T-helper 22 cell (primary cell): ENCODE measurements around the gene H2AZ2.

Experiments
- DNase-seq: peaks from one replicate; pipeline ENCODE4 v3.0.0-alpha.2; 2020; ENCODE audit warnings: low read depth

The H2AZ2 gene

GRCh38 chr7:44784364-44784763 lies 63.5 kb downstream of the H2AZ2 start:
- DNase-seq, result no peak

- DNase-seq, result no peak
These were observed 64.5 kb downstream of the H2AZ2 start for GRCh38 chr7:44783407-44783806.

- no peak for DNase-seq
These were observed 65.4 kb downstream of the H2AZ2 start for GRCh38 chr7:44782460-44782859.
